ENCODE data around the gene GPR132. TPM values are rescaled to one million over a fixed set of nuclear protein-coding genes. Genes with fewer than 3 reads are reported as not detected.
A peak's percentile ranks its signal among the peaks of the same experiment; 100 is the strongest.

Gene GPR132
- total RNA-seq, 1 donor from 2014 or later: 0.29 TPM

DNA sequence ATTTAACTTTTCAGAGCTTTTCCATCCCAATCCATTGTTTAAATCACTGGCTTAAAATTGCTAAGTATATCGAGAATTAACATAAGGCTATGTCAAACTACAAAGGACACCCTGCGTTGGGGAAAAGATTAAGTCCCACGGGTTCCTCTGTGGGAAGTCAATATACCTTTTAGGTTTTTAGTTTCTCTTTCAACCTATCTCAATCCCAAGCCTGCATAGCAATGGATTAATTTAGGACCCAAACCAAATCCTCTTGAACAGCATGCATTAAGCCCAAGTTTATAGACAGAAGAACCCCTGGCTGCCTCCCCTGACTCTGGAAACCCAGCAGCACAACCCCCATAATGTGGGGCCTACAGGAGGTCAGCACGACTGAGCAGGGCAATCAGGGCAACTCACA, 50.6 kb downstream of the GPR132 start:
- DNase-seq (ENCODE audit: low read depth): no peak
- TF ChIP-seq, protein P1, sequence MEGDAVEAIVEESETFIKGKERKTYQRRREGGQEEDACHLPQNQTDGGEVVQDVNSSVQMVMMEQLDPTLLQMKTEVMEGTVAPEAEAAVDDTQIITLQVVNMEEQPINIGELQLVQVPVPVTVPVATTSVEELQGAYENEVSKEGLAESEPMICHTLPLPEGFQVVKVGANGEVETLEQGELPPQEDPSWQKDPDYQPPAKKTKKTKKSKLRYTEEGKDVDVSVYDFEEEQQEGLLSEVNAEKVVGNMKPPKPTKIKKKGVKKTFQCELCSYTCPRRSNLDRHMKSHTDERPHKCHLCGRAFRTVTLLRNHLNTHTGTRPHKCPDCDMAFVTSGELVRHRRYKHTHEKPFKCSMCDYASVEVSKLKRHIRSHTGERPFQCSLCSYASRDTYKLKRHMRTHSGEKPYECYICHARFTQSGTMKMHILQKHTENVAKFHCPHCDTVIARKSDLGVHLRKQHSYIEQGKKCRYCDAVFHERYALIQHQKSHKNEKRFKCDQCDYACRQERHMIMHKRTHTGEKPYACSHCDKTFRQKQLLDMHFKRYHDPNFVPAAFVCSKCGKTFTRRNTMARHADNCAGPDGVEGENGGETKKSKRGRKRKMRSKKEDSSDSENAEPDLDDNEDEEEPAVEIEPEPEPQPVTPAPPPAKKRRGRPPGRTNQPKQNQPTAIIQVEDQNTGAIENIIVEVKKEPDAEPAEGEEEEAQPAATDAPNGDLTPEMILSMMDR (conservative IDR thresholded peaks at IDR 0.05; ENCODE audit: low read depth, low read length): no peak
- no peak overlapping the region for H3K4me3 ChIP-seq (ENCODE audit: low read depth, low read length)

DNA sequence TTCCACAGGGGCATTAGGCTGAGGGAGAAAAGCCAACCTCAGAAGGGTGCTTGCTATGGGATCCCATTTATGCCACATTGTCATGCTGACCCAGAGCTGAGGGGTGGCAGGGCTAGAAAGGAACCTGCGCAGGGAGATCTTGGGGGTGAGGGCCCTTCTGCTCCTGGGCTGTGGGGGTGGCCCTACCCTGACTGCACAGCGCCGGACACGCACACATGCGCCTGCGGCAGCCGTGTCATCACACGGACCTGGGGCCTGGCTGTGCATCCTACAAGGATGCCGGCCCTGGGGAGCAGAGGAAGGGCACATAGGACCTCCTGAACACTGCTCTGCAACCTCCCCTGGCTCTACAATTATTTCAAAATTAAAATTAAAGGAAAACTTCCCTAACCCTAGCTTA, 51.2 kb downstream of the GPR132 start:
- no peak for DNase-seq (ENCODE audit: low read depth)
- TF ChIP-seq, protein P1 (conservative IDR thresholded peaks at IDR 0.05; ENCODE audit: low read depth, low read length): no peak
- H3K4me3 ChIP-seq (ENCODE audit: low read depth, low read length): no peak overlapping the region

DNA sequence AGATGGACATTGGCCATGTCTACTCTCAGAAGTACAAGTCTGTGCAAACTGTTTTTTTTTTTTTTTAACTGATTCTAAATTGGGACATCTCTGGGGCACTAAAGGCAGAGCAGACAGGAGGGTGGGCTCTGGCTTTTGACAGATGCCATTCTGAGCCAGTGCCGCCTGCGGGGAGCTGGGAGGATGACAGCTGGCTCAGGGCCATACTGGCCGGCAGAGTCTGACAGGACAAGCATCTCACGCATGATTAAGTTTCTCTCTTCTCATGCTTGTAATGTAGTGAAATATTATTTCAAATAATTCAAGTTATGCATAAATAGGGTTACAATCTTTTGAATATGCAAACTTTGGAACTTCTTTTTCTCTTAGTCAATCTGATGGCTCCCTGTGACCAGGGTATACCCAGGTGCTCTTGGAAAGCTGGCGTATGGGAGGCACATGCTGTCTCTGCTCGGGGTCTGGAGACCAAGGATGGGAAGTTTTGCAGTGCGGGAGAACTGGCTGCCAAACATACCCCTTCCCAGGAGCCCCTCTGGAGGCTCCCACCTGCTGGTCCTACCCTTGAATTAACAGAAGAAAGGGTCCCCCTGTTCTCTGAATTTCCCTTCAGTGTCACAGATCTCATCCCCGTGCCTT, 52.0 kb downstream of the GPR132 start:
- TF ChIP-seq, protein P1 (conservative IDR thresholded peaks at IDR 0.05; ENCODE audit: low read depth, low read length): peak; percentile 29
- DNase-seq (ENCODE audit: low read depth): no peak
- no peak overlapping the region for H3K4me3 ChIP-seq (ENCODE audit: low read depth, low read length)

DNA sequence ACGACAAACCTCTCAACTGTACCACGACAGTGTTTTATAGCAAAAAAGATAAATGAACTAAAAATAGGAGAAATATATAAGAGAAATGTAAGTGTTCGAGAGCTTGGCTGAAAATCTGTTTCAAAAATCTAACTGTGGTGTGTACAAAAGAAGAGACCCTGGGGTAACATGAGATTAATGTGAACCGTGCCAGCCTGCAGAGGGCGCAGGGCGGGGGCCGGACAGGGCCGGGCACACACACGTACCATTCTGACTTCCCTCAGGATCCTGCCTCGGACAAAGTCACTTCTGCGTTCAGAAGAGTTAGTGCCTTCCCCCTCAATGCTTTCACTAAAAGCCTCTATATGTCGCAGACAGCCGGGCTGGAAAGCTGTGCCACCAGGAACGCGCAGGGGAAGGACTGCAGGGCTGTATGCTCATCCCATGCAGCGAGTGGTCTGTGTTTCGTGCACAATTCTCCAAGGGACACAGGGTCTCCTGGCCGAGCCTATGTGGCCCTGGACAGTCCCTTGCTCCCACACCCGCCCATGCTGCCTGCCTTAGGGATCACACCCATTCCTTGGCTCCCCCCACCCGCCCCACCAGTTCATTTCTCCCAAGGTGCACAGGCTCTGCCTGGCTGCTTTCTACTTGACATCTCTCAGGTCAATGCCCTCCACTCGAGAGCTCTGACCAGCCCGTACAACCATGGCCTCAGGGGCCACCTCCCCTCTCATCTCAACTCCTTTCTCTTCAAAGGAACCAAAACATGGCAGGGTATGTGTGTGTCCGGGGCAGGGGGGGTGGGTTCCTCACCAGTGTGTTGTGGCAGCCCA, 52.9 kb downstream of the GPR132 start:
- TF ChIP-seq, protein P1 (conservative IDR thresholded peaks at IDR 0.05; ENCODE audit: low read depth, low read length): peak; percentile 59
- H3K4me3 ChIP-seq (ENCODE audit: low read depth, low read length): no peak overlapping the region
- no peak for DNase-seq (ENCODE audit: low read depth)

DNA sequence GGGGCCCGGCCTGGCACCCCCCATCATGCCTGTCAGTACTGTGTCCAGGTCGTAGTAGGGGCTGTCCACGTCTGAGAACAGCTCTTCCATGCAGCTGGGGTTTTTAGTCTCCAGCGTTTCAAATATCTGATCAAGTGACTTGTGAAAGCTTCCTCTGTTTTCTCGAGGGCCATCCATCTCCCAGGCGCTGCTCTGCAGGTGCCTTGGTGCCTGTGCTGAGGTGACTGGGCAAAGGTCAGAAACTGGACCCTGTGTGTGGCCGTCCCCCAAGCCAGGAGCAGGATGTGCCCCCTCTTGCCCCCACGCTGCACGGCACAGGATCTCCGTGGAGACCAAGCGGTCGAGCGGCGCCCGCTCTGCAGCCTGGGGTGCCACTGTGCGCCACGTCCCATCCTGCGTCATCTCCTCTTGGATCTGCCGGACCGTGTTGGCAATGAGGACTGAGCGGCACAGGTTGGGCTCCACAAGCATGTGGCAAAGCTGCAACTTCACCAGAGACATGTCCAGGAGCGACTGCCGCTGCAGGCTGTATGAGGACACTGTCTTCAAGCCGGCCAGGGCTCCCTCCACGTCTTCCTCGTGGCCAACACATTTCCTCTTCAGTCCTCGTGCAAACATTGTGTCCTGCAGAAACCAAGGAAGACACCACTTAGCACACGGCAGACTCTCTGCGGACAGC, 53.8 kb downstream of the GPR132 start:
- TF ChIP-seq, protein P1 (conservative IDR thresholded peaks at IDR 0.05; ENCODE audit: low read depth, low read length): no peak
- no peak overlapping the region for H3K4me3 ChIP-seq (ENCODE audit: low read depth, low read length)
- DNase-seq (ENCODE audit: low read depth): no peak

DNA sequence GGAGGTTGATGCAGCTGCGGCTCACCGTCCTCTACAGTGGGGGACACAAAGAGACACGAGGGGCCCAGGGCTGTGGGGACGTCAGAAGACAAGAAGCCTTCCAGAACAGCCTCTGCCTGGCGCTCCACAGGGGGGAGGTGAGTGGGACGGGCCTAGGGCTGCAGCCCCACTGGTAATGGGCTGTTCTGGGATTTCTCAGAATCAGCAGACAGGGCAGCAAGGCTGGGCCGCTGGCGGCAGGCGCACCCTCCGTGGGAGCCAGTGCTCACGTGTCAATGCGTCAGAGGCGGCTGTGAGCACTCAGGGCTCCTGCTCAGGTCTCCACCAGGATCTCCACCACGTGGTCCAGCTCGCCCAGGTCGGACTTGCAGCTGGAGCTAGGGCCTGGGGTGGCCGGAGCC, 54.3 kb downstream of the GPR132 start:
- no peak overlapping the region for H3K4me3 ChIP-seq (ENCODE audit: low read depth, low read length)
- no peak for DNase-seq (ENCODE audit: low read depth)
- TF ChIP-seq, protein P1 (conservative IDR thresholded peaks at IDR 0.05; ENCODE audit: low read depth, low read length): no peak

All from epithelial cell of proximal tubule (primary cell).